Mucosa of rectum (tissue), 2 donors: ENCODE results near the gene HBEGF.
A peak's percentile ranks its signal among the peaks of the same experiment; 100 is the strongest.
"Not testable (repeated sequence)": the region's sequence is repeated elsewhere in the genome, so short reads cannot be mapped to it uniquely, and the experiment has no call there.

ENCODE experiments used
- H3K27ac ChIP-seq, 2 donors: one replicate each; pipeline ENCODE4 v1.7.0; 2013; ENCODE audit warnings: inconsistent platforms in 2 of 2, low read depth in 2 of 2, low read length in 2 of 2
- H3K27me3 ChIP-seq, 2 donors: one replicate each; pipeline ENCODE4 v1.7.0; 2013; ENCODE audit warnings: low read length in 2 of 2; ENCODE audit not compliant: control insufficient read depth in 2 of 2, insufficient read depth in 2 of 2
- H3K36me3 ChIP-seq, 2 donors: one replicate each; pipeline ENCODE4 v1.7.0; 2013; ENCODE audit warnings: low read length in 2 of 2; ENCODE audit not compliant: control insufficient read depth in 2 of 2, insufficient read depth in 2 of 2
- H3K4me1 ChIP-seq, 2 donors: one replicate each; pipeline ENCODE4 v1.7.0; 2013; ENCODE audit warnings: low read length in 2 of 2, mild to moderate bottlenecking in 1 of 2; ENCODE audit not compliant: control insufficient read depth in 2 of 2, insufficient read depth in 2 of 2
- H3K4me3 ChIP-seq, 2 donors: one replicate each; pipeline ENCODE4 v1.7.0; 2013; ENCODE audit warnings: low read length in 2 of 2
- H3K9ac ChIP-seq, 2 donors: one replicate each; pipeline ENCODE4 v1.7.0; 2013; ENCODE audit warnings: low read length in 2 of 2, low read depth in 1 of 2, mild to moderate bottlenecking in 1 of 2
- H3K9me3 ChIP-seq, 2 donors: one replicate each; pipeline ENCODE4 v1.7.0; 2013; ENCODE audit warnings: low read length in 2 of 2; ENCODE audit not compliant: control insufficient read depth in 2 of 2
- donor health status: healthy.
- donor health status: Normal muscosa, but diverticular disease.

HBEGF gene

GRCh38 chr5:140348104-140348503 is 1.7 kb upstream of the HBEGF start:
- H3K4me3 ChIP-seq, result no peak overlapping the region
- H3K9me3 ChIP-seq, result no peaks in the 10 kb centered on the region
- H3K27me3 ChIP-seq, result no peaks in the 10 kb centered on the region
- H3K9ac ChIP-seq, result peak overlapping the region in 1 of 2 donors; percentile 24
- H3K27ac ChIP-seq, result peak overlapping the region; percentile 71 to 74
- no peaks in the 10 kb centered on the region for H3K36me3 ChIP-seq
- H3K4me1 ChIP-seq, result peaks cover 26 to 43% of the 10 kb centered on the region in 2 donors

DNA sequence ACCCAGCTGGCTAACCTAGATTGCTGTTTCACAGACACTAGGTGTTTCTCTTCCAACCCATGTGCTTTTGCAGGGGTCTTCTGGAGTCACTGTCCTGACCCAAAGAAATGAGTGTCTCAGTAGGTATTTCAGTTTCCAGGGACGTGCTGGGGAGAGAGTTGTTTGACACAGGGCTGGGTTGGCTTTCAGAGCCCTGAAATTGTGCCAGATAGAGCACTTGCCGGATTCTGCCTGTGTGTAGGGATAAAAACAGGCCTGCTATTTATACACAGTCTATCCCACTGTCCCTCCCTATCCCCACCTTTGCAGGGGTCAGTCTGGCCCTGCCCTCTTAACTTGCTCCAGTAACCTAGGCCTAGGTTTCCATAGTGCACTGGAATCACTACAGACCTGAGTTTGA is 957 bp upstream of the HBEGF start:
- Histone ChIP-seq H3K4me1 (peaks cover 28 to 49% of the 10 kb centered on the region in 2 donors), H3K4me3 (peak overlapping the region in 1 of 2 donors; percentile 72), H3K9me3 (no peaks in the 10 kb centered on the region), H3K27me3 (no peaks in the 10 kb centered on the region), H3K9ac (peak overlapping the region in 1 of 2 donors; percentile 15), H3K36me3 (no peaks in the 10 kb centered on the region), H3K27ac (peak overlapping the region; percentile 61 to 71)

DNA sequence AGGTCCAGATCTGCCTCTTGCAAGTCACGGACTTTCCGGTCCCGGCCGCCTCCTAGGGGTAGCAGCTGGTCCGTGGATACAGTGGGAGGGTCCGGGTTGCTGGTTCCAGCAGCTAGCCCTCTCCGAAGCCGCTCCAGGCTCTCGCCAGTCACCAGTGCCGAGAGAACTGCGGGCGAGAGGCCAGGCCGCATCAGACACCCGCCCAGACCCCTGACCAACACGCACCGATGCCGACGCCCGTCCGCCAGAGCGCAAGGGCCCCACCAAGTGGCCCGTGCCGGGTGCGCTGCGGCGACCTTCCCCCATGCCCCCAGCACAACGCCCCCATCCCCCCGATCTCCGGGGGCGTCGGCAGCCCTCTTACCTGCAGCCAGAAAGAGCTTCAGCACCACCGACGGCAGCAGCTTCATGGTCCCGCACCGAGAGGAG is 470 bp downstream of the HBEGF start:
- Histone ChIP-seq H3K9ac (peak overlapping the region; percentile 66 to 74), H3K27me3 (no peaks in the 10 kb centered on the region), H3K9me3 (no peaks in the 10 kb centered on the region), H3K27ac (peak overlapping the region; percentile 61 to 71), H3K4me3 (peak overlapping the region; percentile 72 to 77), H3K4me1 (peaks cover 34 to 58% of the 10 kb centered on the region in 2 donors), H3K36me3 (peaks cover 0 to 3% of the 10 kb centered on the region in 2 donors)

DNA sequence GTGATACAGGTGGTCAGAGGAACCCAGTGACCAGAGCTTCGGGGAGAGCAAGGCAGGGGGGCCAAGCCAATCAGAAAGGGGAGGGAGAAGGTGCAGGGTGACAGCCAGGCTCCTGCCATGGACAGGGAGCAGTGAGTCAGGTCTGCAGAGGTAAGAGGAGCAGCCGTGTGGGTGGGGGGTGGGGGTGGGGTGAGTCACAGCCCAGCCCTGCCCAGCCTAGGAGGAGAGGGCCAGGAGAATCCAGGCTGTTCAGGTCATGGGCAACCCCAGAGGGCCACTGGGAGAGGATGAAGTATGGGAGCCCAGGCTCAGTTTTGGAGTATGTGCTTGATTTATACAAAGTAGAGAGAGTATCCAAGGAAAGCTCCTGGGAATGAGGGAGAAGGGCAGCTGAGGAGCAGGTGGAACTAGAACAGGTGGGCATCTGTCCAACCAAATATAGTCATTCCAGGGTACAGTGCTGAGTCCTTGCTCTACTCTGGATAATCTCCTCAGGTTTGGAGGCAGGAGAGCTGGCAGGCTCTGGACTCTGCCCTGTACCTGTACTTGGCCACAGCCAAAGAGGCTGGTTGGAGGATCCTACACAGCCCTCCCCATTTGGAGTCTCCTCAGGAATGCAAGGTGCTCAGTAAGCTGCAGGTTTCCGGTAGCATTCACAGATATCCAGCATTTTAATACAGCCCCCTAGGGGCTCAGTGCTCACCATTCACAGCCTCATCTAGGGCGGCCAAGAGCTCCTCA is 1.6 kb downstream of the HBEGF start:
- Histone ChIP-seq H3K4me1 (peaks cover 34 to 59% of the 10 kb centered on the region in 2 donors), H3K4me3 (peak overlapping the region; percentile 1 to 77), H3K36me3 (peaks cover 0 to 3% of the 10 kb centered on the region in 2 donors), H3K9ac (peak overlapping the region in 1 of 2 donors; percentile 74), H3K27me3 (no peaks in the 10 kb centered on the region), H3K27ac (peak overlapping the region; percentile 11 to 43), H3K9me3 (no peaks in the 10 kb centered on the region)

- not testable (repeated sequence) for H3K4me3 ChIP-seq, H3K9ac ChIP-seq, H3K36me3 ChIP-seq, H3K9me3 ChIP-seq, H3K27ac ChIP-seq, H3K27me3 ChIP-seq
- peaks cover 30 to 49% of the 10 kb centered on the region in 2 donors for H3K4me1 ChIP-seq
Observed at GRCh38 chr5:140343849-140344248, 2.6 kb downstream of the HBEGF start.

DNA sequence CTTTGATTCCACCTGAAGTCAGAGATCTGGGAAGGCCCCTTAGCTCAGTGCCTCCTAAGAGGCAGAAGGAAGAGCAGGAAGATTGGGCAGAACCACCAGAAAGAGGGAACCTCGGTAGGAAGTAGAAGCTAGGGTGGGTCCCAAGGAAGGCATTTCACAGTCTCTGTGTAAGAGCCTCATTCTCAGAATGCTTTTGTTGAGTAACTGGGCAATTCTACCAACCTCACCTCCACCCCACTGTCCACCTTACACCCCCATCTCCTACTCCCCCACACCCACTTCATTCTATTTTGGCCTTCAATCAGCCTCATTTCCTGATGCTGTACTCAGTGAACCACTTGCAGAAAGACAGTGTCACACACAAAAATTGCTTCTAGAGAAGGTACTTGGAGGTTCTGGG is 3.5 kb downstream of the HBEGF start:
- H3K27ac ChIP-seq, result peak overlapping the region; percentile 1 to 35

DNA sequence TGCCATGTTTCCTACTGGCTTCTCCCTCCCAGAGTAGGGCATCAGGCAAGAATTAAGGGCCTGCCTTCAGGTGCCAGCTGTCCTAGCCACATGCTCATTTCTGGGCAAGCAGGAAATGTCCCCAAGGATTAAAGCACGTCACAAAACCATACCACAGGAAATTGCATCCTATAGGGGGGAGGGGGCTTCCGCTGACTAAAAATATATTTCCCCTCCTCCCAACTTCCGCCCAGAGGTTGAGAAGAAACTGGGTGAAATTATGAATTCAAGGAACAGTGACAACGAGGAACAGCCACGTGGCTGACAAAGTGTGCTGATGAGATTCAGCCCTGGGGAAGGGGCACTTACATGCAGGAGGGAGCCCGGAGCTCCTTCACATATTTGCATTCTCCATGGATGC is 4.1 kb downstream of the HBEGF start:
- Histone ChIP-seq H3K36me3 (peaks cover 0 to 3% of the 10 kb centered on the region in 2 donors), H3K4me1 (peaks cover 25 to 33% of the 10 kb centered on the region in 2 donors), H3K9ac (no peak overlapping the region), H3K27me3 (no peaks in the 10 kb centered on the region), H3K9me3 (no peaks in the 10 kb centered on the region), H3K27ac (peak overlapping the region in 1 of 2 donors; percentile 41), H3K4me3 (peak overlapping the region in 1 of 2 donors; percentile 39)

More for the DNA sequence above, 3.5 kb downstream of the HBEGF start:
- peaks cover 29 to 39% of the 10 kb centered on the region in 2 donors for H3K4me1 ChIP-seq
- no peak overlapping the region for H3K9ac ChIP-seq
- no peaks in the 10 kb centered on the region for H3K9me3 ChIP-seq
- no peak overlapping the region for H3K4me3 ChIP-seq
- H3K36me3 ChIP-seq, result peaks cover 0 to 3% of the 10 kb centered on the region in 2 donors
- no peaks in the 10 kb centered on the region for H3K27me3 ChIP-seq

DNA sequence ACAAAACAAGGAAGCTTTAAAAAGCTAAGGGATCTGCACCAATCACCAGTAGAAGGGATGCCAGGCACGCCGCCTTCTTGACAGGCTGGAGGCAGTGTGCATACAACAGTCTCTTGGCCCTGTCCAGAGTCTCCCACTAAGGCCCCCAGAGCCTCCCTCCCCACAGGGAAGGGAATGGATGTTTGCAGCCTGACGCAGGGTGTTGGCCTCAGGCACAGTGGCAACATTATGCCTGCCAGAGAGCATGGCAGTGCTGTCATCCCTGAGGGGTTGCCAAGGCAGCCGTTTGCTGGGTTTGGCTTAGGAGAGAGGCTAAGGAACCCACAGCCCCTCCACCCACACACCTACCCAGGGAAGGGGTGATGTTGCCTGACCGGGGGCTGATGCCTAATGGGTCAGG is 4.8 kb downstream of the HBEGF start:
- Histone ChIP-seq H3K27me3 (no peaks in the 10 kb centered on the region), H3K9me3 (no peaks in the 10 kb centered on the region), H3K9ac (no peak overlapping the region), H3K4me3 (peak overlapping the region in 1 of 2 donors; percentile 39), H3K27ac (peak overlapping the region in 1 of 2 donors; percentile 41), H3K4me1 (peaks cover 20 to 27% of the 10 kb centered on the region in 2 donors), H3K36me3 (peaks cover 0 to 3% of the 10 kb centered on the region in 2 donors)

- no peak overlapping the region for H3K9ac ChIP-seq
- no peak overlapping the region for H3K27ac ChIP-seq
- no peaks in the 10 kb centered on the region for H3K27me3 ChIP-seq
- no peaks in the 10 kb centered on the region for H3K9me3 ChIP-seq
- H3K4me1 ChIP-seq, result peaks cover 20 to 22% of the 10 kb centered on the region in 2 donors
- no peak overlapping the region for H3K4me3 ChIP-seq
- peaks cover 1 to 3% of the 10 kb centered on the region in 2 donors for H3K36me3 ChIP-seq
Observed at GRCh38 chr5:140340605-140341121, 5.7 kb downstream of the HBEGF start.

DNA sequence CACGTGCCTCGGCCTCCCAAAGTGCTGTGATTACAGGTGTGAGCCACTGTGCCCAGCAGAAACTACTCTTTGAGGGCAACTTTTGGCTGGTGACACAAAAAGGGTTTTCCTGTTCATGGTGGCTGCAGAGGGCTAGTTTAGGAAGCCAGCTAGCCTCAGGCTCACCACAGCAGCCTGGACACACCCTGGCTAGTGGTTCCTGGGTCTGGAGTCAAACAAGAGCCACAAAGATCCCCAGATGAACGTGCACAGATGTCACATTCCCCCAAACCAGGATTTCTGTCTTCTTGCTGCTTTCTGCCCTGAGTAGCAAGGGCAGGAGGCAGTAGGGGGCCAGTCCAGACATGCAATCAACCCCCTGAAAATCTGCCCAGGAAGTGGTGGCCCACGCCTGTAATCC is 6.8 kb downstream of the HBEGF start:
- no peaks in the 10 kb centered on the region for H3K27me3 ChIP-seq
- H3K9ac ChIP-seq, result no peak overlapping the region
- H3K9me3 ChIP-seq, result no peaks in the 10 kb centered on the region
- no peak overlapping the region for H3K4me3 ChIP-seq
- peaks cover 11 to 16% of the 10 kb centered on the region in 2 donors for H3K4me1 ChIP-seq
- H3K27ac ChIP-seq, result no peak overlapping the region
- peaks cover 3 to 6% of the 10 kb centered on the region in 2 donors for H3K36me3 ChIP-seq
